ACHN (cell line): ENCODE results near the gene ZNF785.
"Not testable (repeated sequence)": the region's sequence is repeated elsewhere in the genome, so short reads cannot be mapped to it uniquely, and the experiment has no call there.

Experiments
- DNase-seq: peaks from one replicate; pipeline ENCODE4 v3.0.0-alpha.2; 2015
- in situ Hi-C: cut with HindIII; loops from 2 replicates; pipeline ENCODE4 v1.10.0; 2017; ENCODE audit warnings: low sequenced_read_pairs, low pct_ligation_motif_present, low pct_unique_long_range_greater_than_20kb

ZNF785 gene

GRCh38 chr16:30551781-30552180, 33.7 kb downstream of the ZNF785 start:
- no peak for DNase-seq
- in situ Hi-C loops: no loop called here

- DNase-seq: no peak
- in situ Hi-C loops: no loop called here
Observed at GRCh38 chr16:30548416-30549253, 36.9 kb downstream of the ZNF785 start.

DNA sequence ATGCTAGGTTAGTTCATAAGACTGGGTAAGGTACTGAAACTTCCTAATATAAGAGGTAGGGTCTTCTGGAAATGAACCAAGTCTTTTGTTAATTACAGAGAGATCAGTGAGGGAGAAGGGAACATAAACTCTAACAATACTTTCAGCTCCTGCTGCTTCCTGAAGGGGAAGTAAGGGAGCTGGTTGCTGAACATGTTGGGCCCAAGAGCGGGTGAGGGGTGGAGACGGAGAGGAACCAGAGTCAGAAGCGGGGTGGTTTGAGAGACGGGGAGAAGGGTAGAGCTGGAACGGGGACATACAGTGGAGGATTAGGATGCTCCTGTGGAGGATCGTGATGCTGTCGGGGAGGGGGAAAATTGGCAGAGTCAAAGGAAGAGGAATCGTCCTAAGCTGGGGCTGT, 39.4 kb downstream of the ZNF785 start:
- in situ Hi-C loops: no loop called here
- DNase-seq: no peak

DNA sequence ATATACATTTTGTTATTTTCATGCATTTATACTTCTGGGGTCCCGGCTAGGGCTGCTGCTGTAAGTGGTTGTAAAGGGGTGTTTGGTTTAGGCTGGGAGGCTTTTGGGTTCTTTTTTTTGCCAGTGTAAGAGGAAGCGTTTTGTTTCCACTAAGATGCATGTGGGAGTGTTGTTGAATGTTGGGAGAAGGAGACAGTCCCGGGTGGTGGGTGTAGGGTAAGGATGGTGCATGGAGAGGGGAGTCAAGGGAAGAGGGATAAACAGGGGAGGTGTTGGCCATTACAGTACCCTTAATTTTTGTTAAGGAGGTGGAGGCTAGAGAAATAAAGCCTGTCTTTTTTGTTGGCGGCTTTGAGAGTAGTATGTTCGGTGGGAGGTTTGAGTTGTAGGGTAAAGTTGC, 42.4 kb downstream of the ZNF785 start:
- no peak for DNase-seq
- in situ Hi-C loops: no loop called here

- no peak for DNase-seq
- in situ Hi-C loops: no loop called here
Observed at GRCh38 chr16:30541502-30542329, 43.8 kb downstream of the ZNF785 start.

DNA sequence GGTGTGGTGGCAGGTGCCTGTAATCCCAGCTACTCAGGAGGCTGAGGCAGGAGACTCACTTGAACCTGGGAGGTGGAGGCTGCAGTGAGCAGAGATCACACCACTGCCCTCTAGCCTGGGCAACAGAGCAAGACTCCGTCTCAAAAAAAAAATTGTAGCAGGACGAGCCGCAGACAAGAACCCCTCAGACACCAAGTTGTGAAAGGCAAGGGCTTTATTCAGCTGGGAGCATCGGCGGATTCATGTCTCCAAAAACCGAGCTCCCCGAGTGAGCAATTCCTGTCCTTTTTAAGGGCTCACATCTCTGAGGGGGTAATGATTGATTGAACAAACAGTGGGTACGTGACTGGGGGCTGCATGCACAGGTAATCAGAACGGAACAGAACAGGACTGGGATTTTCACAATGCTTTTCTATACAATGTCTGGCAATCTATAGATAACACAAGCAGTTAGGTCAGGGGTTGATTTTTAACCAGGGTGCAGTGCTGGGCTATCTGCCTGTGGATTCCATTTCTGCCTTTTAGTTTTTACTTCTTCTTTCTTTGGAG, 44.5 kb downstream of the ZNF785 start:
- DNase-seq, in situ Hi-C loops: not testable (repeated sequence)

DNA sequence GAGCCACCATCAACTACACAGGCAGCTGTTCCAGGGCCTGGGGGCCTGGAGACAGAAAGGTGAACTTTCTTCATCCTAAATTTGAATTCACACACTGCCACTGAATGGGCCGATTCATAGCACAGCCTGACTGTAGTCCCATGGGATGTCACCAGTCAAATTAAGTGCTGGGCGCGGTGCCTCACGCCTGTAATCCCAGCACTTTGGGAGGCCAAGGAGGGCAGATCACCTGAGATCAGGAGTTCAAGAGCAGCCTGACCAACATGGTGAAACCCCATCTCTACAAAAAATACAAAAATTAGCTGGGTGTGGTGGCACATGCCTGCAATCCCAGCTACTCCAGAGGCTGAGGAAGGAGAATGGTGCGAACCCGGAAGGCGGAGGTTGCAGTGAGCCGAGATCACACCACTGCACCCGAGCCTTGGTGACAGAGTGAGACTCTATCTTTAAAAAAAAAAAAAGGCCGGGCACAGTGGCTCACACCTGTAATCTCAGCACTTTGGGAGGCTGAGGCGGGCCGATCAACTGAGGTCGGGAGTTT, 45.4 kb downstream of the ZNF785 start:
- DNase-seq, in situ Hi-C loops: not testable (repeated sequence)

- no peak for DNase-seq
- in situ Hi-C loops: no loop called here
Observed at GRCh38 chr16:30539000-30539964, 46.2 kb downstream of the ZNF785 start.

GRCh38 chr16:30536391-30537024, 49.0 kb downstream of the ZNF785 start:
- DNase-seq, in situ Hi-C loops: not testable (repeated sequence)

- in situ Hi-C loops: no loop called here
- peak; percentile 70 for DNase-seq
Observed at GRCh38 chr16:30535777-30536190, 49.7 kb downstream of the ZNF785 start.

DNA sequence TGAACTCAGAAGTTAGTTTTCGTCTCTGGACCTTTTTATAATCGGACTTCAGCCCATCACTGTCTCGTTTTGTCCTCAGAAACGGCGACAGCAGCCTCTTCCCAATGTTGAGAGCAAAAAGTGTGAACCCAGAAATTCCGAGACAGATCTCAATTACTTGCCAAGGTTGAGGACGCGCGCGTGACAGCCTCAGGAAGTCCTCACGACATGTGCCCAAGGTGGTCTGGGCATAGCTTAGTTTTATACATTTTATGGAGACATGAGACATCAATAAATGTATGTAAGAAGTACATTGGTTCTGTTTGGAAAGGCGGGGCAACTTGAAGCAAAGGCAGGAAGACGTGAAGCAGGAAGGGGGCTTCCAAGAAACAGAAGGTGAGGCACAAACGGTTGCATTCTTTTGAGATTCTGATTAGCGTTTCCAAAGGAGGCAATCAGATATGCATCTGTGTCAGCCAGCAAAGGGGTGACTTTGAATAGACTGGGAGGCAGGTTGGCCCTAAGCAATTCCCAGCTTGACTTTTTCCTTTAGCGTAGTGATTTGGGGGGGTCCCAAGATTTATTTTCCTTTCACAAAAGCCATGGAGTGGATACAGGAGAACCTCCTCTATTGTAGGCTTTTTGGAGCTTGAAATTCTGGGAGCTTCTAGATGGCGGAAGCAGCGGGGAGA, 50.3 kb downstream of the ZNF785 start:
- in situ Hi-C loops: no loop called here
- no peak for DNase-seq

GRCh38 chr16:30534368-30535105, 51.0 kb downstream of the ZNF785 start, which contains the start of gene ZNF747:
Gene ZNF747, minus strand, starts transcription at chr16:30534858. Its CDS starts 179 bp downstream, at chr16:30534679.
- peak; percentile 90 for DNase-seq
- in situ Hi-C loops: no loop called here

GRCh38 chr16:30533748-30534367, 51.6 kb downstream of the ZNF785 start:
- DNase-seq: no peak
- in situ Hi-C loops: no loop called here

- in situ Hi-C loops: no loop called here
- no peak for DNase-seq
Observed at GRCh38 chr16:30533146-30533522, 52.4 kb downstream of the ZNF785 start.

DNA sequence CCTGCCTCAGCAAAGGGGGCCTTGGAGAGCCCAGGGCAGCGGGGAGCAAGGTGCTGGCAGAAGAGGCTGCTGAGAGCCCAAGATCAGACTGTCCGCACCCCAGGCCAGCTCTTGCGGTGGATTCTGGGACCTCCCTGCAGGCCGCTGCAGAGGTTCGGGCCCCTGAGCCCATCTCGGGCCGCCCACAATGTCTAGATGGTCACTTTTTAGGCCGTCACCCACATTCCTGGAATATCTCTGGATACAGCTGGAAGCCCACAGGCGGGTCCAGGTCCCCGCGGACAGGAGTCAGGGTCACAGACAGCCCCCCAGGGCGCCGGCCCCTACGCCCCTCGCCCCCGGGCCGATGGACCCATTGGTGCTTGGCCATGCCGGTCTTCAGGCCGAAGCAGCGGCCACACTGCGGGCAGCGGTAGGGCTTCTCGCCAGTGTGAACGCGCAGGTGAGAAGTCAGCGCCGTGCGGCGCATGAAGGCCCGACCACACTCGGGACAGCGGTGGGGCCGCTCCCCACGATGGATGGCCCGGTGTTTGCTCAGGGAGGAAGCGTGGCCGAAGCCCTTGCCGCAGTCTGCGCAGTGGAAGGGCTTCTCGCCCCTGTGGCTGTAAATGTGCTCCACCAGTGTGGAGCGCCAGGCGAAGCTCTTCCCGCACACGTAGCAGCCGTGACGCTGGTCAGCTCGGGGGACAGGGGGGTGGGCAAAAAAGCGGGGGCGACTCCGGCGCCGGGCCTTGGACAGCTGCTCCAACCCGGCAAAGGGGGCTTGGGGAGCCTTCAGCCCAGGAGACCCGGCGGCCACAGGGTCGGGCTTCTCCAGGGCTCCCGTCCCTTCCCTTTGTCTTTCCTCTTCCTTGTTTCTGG, 53.0 kb downstream of the ZNF785 start:
- in situ Hi-C loops: no loop called here
- no peak for DNase-seq
